Measurements from ENCODE around the gene TECPR2. TPM values are rescaled to one million over a fixed set of nuclear protein-coding genes. Genes with fewer than 3 reads are reported as not detected.

TECPR2 gene
- total and polyA plus RNA-seq, 4 donors, result 2.0 to 12.6 (median 5.2) TPM

DNA sequence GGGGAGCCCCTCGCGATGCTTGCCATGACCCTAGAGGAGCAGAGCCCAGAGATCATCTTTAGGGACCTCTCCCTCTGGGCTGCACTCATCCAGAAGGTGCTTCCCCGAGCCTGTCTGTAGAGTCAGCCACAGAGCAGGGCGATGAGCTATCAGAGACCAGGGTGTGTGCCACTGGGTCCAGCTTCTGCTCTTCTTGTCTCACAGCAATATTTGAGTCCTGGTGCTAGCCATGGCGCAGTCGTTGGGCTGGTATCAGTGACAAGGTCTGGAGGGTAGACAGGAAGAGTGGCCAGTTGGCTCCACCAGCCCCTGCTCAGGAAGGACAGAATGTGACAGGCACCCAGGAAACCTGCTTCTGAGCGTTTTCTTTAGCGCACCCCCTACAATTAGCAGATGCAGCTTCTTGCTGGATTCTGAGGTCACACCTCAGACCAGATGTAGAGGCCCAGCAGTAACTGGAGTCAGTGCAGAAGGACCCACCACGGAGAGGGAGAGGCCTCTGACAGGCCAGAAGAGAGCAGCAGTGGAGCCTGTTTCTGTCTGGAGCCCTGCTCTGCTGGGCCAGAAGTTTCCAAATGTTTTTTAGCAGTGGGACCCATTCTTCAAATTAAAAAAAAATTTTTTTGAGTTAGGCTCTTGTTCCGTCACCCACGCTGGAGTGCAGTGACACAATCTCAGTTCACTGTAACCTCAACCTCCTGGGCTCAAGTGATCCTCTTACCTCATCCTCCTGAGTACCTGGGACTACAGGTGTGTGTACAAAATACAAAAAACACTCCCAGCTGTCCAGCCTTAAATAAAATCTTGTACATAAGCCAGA is 123.2 kb downstream of the TECPR2 start:
- 93% methylated on average over 11 of the region's 11 CpGs for WGBS

DNA sequence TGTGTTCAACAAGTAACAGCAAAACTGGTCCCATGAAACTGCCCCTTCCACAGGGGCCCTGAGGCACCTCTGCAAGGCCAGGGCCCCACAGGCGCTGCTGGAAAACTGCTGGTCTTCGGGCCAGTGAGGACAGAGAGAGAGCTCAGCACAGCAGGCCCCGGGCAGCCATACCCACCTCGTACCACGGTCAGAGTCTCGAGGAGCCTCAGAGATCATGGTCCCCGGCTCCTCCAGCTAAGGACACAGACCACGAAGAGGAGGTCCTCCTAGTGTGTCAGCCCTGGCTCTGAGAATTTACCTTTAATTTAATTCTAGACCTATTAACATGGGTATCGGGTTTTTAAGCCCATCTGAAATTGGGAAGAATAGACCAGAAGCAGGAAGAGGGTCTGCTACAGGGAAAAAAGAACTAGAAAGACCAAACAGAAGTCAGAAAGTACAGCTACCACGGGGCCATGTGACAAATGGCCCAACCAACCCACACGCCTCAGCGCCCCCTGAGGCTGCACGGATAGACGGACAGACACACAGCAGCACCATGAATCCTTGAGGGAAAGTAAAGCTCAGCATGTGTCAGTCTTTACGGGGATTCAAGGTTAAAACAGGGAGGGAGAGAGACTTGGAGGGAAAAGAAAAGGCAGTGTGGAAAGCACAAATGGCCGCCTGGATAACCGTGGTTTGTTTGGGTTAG is 123.9 kb downstream of the TECPR2 start:
- H3K4me1 ChIP-seq (ENCODE audit: control insufficient read depth in 4 of 4, insufficient read depth in 4 of 4, low read length in 3 of 4), result no peaks in the 10 kb centered on the region
- peaks cover 0 to 2% (median 0%) of the 10 kb centered on the region in 4 donors for H3K9me3 ChIP-seq (ENCODE audit: control insufficient read depth in 4 of 4, low read length in 3 of 4)
- no peak overlapping the region for H3K4me3 ChIP-seq (ENCODE audit: low read depth in 1 of 3, low read length in 3 of 3)
- no peak overlapping the region for H3K27ac ChIP-seq (ENCODE audit: low read depth in 1 of 2, low read length in 2 of 2)
- no peak for TF ChIP-seq HNF4G (IDR thresholded peaks at IDR 0.05)
- TF ChIP-seq JUND (IDR thresholded peaks at IDR 0.05), result no peak
- no peak for TF ChIP-seq GABPA (IDR thresholded peaks at IDR 0.05 in 1 of 2, conservative IDR thresholded peaks at IDR 0.05 in 1 of 2)
- TF ChIP-seq YY1 (IDR thresholded peaks at IDR 0.05), result no peak
- no peak for TF ChIP-seq NR2F2 (IDR thresholded peaks at IDR 0.05)
- TF ChIP-seq HNF4A (conservative IDR thresholded peaks at IDR 0.05), result no peak
- no peak for TF ChIP-seq RAD21 (IDR thresholded peaks at IDR 0.05)
- TF ChIP-seq, protein P1, sequence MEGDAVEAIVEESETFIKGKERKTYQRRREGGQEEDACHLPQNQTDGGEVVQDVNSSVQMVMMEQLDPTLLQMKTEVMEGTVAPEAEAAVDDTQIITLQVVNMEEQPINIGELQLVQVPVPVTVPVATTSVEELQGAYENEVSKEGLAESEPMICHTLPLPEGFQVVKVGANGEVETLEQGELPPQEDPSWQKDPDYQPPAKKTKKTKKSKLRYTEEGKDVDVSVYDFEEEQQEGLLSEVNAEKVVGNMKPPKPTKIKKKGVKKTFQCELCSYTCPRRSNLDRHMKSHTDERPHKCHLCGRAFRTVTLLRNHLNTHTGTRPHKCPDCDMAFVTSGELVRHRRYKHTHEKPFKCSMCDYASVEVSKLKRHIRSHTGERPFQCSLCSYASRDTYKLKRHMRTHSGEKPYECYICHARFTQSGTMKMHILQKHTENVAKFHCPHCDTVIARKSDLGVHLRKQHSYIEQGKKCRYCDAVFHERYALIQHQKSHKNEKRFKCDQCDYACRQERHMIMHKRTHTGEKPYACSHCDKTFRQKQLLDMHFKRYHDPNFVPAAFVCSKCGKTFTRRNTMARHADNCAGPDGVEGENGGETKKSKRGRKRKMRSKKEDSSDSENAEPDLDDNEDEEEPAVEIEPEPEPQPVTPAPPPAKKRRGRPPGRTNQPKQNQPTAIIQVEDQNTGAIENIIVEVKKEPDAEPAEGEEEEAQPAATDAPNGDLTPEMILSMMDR (IDR thresholded peaks at IDR 0.05; ENCODE audit: low read depth, low read length, missing input control), result no peak
- no peak for TF ChIP-seq SP1 (IDR thresholded peaks at IDR 0.05)
- no peak for TF ChIP-seq FOXA1 (IDR thresholded peaks at IDR 0.05)
- TF ChIP-seq, protein P2, sequence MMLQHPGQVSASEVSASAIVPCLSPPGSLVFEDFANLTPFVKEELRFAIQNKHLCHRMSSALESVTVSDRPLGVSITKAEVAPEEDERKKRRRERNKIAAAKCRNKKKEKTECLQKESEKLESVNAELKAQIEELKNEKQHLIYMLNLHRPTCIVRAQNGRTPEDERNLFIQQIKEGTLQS (IDR thresholded peaks at IDR 0.05), result no peak
- no peak for TF ChIP-seq EGR1 (IDR thresholded peaks at IDR 0.05; ENCODE audit: low read depth in 2 of 2)
- no peak for TF ChIP-seq TAF1 (conservative IDR thresholded peaks at IDR 0.05)
- TF ChIP-seq, protein P3, sequence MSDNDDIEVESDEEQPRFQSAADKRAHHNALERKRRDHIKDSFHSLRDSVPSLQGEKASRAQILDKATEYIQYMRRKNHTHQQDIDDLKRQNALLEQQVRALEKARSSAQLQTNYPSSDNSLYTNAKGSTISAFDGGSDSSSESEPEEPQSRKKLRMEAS (IDR thresholded peaks at IDR 0.05), result no peak
- TF ChIP-seq FOXA2 (IDR thresholded peaks at IDR 0.05), result no peak
- no peak for TF ChIP-seq RXRA (IDR thresholded peaks at IDR 0.05)
- TF ChIP-seq, protein P4, sequence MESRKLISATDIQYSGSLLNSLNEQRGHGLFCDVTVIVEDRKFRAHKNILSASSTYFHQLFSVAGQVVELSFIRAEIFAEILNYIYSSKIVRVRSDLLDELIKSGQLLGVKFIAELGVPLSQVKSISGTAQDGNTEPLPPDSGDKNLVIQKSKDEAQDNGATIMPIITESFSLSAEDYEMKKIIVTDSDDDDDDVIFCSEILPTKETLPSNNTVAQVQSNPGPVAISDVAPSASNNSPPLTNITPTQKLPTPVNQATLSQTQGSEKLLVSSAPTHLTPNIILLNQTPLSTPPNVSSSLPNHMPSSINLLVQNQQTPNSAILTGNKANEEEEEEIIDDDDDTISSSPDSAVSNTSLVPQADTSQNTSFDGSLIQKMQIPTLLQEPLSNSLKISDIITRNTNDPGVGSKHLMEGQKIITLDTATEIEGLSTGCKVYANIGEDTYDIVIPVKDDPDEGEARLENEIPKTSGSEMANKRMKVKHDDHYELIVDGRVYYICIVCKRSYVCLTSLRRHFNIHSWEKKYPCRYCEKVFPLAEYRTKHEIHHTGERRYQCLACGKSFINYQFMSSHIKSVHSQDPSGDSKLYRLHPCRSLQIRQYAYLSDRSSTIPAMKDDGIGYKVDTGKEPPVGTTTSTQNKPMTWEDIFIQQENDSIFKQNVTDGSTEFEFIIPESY (IDR thresholded peaks at IDR 0.05), result no peak
- TF ChIP-seq, protein P5, sequence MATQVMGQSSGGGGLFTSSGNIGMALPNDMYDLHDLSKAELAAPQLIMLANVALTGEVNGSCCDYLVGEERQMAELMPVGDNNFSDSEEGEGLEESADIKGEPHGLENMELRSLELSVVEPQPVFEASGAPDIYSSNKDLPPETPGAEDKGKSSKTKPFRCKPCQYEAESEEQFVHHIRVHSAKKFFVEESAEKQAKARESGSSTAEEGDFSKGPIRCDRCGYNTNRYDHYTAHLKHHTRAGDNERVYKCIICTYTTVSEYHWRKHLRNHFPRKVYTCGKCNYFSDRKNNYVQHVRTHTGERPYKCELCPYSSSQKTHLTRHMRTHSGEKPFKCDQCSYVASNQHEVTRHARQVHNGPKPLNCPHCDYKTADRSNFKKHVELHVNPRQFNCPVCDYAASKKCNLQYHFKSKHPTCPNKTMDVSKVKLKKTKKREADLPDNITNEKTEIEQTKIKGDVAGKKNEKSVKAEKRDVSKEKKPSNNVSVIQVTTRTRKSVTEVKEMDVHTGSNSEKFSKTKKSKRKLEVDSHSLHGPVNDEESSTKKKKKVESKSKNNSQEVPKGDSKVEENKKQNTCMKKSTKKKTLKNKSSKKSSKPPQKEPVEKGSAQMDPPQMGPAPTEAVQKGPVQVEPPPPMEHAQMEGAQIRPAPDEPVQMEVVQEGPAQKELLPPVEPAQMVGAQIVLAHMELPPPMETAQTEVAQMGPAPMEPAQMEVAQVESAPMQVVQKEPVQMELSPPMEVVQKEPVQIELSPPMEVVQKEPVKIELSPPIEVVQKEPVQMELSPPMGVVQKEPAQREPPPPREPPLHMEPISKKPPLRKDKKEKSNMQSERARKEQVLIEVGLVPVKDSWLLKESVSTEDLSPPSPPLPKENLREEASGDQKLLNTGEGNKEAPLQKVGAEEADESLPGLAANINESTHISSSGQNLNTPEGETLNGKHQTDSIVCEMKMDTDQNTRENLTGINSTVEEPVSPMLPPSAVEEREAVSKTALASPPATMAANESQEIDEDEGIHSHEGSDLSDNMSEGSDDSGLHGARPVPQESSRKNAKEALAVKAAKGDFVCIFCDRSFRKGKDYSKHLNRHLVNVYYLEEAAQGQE (IDR thresholded peaks at IDR 0.05), result no peak
- H3K36me3 ChIP-seq (ENCODE audit: control insufficient read depth in 4 of 4, insufficient read depth in 3 of 4, low read depth in 1 of 4, low read length in 3 of 4), result no peaks in the 10 kb centered on the region
- H3K27me3 ChIP-seq (ENCODE audit: control insufficient read depth in 4 of 4, insufficient read depth in 4 of 4, low read length in 3 of 4), result no peaks in the 10 kb centered on the region
- no peak for DNase-seq (ENCODE audit: low spot score)
- no peak overlapping the region for H3K9ac ChIP-seq (ENCODE audit: low read depth in 1 of 2, low read length in 2 of 2)
- WGBS, result 90% methylated on average over 17 of the region's 17 CpGs

More for the DNA sequence above, 123.2 kb downstream of the TECPR2 start:
- Histone ChIP-seq H3K9me3 (ENCODE audit: control insufficient read depth in 4 of 4, low read length in 3 of 4) (peaks cover 0 to 2% (median 0%) of the 10 kb centered on the region in 4 donors), H3K36me3 (ENCODE audit: control insufficient read depth in 4 of 4, insufficient read depth in 3 of 4, low read depth in 1 of 4, low read length in 3 of 4) (no peaks in the 10 kb centered on the region), H3K9ac (ENCODE audit: low read depth in 1 of 2, low read length in 2 of 2) (no peak overlapping the region), H3K4me3 (ENCODE audit: low read depth in 1 of 3, low read length in 3 of 3) (no peak overlapping the region), H3K27me3 (ENCODE audit: control insufficient read depth in 4 of 4, insufficient read depth in 4 of 4, low read length in 3 of 4) (no peaks in the 10 kb centered on the region), H3K4me1 (ENCODE audit: control insufficient read depth in 4 of 4, insufficient read depth in 4 of 4, low read length in 3 of 4) (no peaks in the 10 kb centered on the region), H3K27ac (ENCODE audit: low read depth in 1 of 2, low read length in 2 of 2) (no peak overlapping the region)
- DNase-seq (ENCODE audit: low spot score), result no peak
- TF ChIP-seq YY1 (IDR thresholded peaks at IDR 0.05), result no peak
- TF ChIP-seq, protein P2 (IDR thresholded peaks at IDR 0.05), result no peak
- TF ChIP-seq FOXA1 (IDR thresholded peaks at IDR 0.05), result no peak
- no peak for TF ChIP-seq RXRA (IDR thresholded peaks at IDR 0.05)
- no peak for TF ChIP-seq JUND (IDR thresholded peaks at IDR 0.05)
- no peak for TF ChIP-seq EGR1 (IDR thresholded peaks at IDR 0.05; ENCODE audit: low read depth in 2 of 2)
- no peak for TF ChIP-seq HNF4A (conservative IDR thresholded peaks at IDR 0.05)
- no peak for TF ChIP-seq GABPA (IDR thresholded peaks at IDR 0.05 in 1 of 2, conservative IDR thresholded peaks at IDR 0.05 in 1 of 2)
- no peak for TF ChIP-seq RAD21 (IDR thresholded peaks at IDR 0.05)
